ENCODE results near the gene VMP1.
A peak's percentile ranks its signal among the peaks of the same experiment; 100 is the strongest.
"Not testable (repeated sequence)": the region's sequence is repeated elsewhere in the genome, so short reads cannot be mapped to it uniquely, and the experiment has no call there.

VMP1 gene

DNA sequence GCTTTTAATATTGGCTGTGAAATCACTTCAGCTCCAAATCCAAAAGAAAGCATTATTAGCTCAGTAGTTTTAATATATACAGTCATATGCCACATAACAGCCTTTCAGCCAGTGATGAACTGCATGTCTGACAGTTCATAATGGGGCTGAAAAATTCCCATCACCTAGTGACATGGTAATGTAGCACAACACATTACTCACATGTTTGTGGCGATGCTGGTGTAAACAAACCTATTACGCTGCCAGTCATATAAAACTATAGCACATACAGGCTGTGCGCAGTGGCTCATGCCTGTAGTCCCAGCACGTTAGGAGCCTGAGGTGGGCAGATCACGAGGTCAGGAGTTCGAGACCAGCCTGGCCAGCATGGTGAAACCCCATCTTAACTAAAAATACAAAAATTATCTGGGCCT lies 93.1 kb downstream of the VMP1 start:
- Histone ChIP-seq H3K9me3 (no peaks in the 10 kb centered on the region), H3K27me3 (no peaks in the 10 kb centered on the region), H3K4me3 (ENCODE audit: low read depth in 1 of 2, low read length in 1 of 2) (no peak overlapping the region), H3K27ac (no peak overlapping the region), H3K36me3 (peaks cover 56% of the 10 kb centered on the region), H3K4me1 (ENCODE audit: control insufficient read depth in 1 of 2, insufficient read depth in 1 of 2, low read depth in 1 of 2, low read length in 1 of 2) (peaks cover 28% of the 10 kb centered on the region in 2 experiments)
- no peak for TF ChIP-seq CTCF (IDR thresholded peaks at IDR 0.05)

DNA sequence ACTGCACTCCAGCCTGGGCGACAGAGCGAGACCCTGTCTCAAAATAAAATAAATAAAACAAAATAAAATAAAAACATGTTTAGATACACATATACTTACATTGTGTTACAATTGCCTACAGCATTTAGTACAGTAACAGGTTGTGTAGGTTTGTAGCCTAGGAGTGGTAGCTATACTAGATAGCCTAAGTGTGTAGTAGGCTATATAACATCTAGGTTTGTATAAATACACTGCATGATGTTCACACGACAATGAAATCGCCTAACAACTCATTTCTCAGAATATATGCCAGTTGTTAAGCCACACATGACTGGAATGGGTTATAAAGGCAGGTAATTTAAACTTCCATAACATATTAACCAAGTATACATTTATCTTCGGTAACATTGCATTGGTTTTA lies 94.7 kb downstream of the VMP1 start:
- Histone ChIP-seq H3K4me3 (ENCODE audit: low read depth in 1 of 2, low read length in 1 of 2) (no peak overlapping the region), H3K27me3 (no peaks in the 10 kb centered on the region), H3K36me3 (peaks cover 41% of the 10 kb centered on the region), H3K27ac (peak overlapping the region; percentile 54), H3K9me3 (no peaks in the 10 kb centered on the region), H3K4me1 (ENCODE audit: control insufficient read depth in 1 of 2, insufficient read depth in 1 of 2, low read depth in 1 of 2, low read length in 1 of 2) (peaks cover 33 to 35% of the 10 kb centered on the region in 2 experiments)
- TF ChIP-seq CTCF (IDR thresholded peaks at IDR 0.05): no peak

- H3K4me1 ChIP-seq (ENCODE audit: control insufficient read depth in 1 of 2, insufficient read depth in 1 of 2, low read depth in 1 of 2, low read length in 1 of 2): peaks cover 33 to 35% of the 10 kb centered on the region in 2 experiments
- H3K9me3 ChIP-seq: no peaks in the 10 kb centered on the region
- H3K36me3 ChIP-seq: peaks cover 39% of the 10 kb centered on the region
- peak overlapping the region; percentile 13 to 37 for H3K4me3 ChIP-seq (ENCODE audit: low read depth in 1 of 2, low read length in 1 of 2)
- peak overlapping the region; percentile 82 for H3K27ac ChIP-seq
- no peaks in the 10 kb centered on the region for H3K27me3 ChIP-seq
- TF ChIP-seq CTCF (IDR thresholded peaks at IDR 0.05): no peak
Observed at GRCh38 chr17:59804901-59805465, 97.5 kb downstream of the VMP1 start.

- peaks cover 43% of the 10 kb centered on the region for H3K36me3 ChIP-seq
- peak overlapping the region; percentile 82 for H3K27ac ChIP-seq
- not testable (repeated sequence) for H3K27me3 ChIP-seq; H3K9me3 ChIP-seq; H3K4me3 ChIP-seq (ENCODE audit: low read depth in 1 of 2, low read length in 1 of 2)
- peaks cover 33 to 35% of the 10 kb centered on the region in 2 experiments for H3K4me1 ChIP-seq (ENCODE audit: control insufficient read depth in 1 of 2, insufficient read depth in 1 of 2, low read depth in 1 of 2, low read length in 1 of 2)
Observed at GRCh38 chr17:59806322-59806721, 98.9 kb downstream of the VMP1 start.

DNA sequence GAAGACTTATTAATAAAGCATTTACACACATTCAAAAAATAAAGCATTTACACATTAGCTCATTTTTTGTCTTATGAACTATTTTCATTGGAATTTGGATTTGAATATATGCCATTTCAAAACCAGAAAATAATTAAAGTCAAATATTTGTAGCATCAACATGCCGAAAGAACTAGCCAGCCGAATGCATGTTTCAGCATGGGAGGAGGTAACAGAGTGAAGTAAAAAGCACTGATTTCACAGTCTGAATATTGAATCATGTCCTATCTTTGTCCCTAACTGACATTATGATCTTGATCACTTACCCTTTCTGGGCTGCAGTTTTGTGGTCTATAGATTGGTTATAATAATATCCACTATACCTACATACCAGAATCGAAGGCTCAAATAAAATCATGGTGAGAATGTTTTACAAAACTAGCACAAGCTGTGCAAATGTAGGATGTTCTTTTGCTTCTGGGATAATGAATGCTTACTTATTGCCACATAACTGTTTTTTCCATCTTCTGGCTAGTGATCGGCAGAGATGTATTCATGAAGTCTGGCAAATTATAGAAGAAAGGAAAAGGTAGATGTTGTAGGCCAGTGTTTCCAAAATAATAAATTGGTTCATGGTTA lies 100.5 kb downstream of the VMP1 start:
- Histone ChIP-seq H3K36me3 (peaks cover 49% of the 10 kb centered on the region), H3K27me3 (no peaks in the 10 kb centered on the region), H3K9me3 (no peaks in the 10 kb centered on the region), H3K4me3 (ENCODE audit: low read depth in 1 of 2, low read length in 1 of 2) (no peak overlapping the region), H3K27ac (peak overlapping the region; percentile 37), H3K4me1 (ENCODE audit: control insufficient read depth in 1 of 2, insufficient read depth in 1 of 2, low read depth in 1 of 2, low read length in 1 of 2) (peaks cover 31 to 32% of the 10 kb centered on the region in 2 experiments)
- TF ChIP-seq CTCF (IDR thresholded peaks at IDR 0.05): no peak

DNA sequence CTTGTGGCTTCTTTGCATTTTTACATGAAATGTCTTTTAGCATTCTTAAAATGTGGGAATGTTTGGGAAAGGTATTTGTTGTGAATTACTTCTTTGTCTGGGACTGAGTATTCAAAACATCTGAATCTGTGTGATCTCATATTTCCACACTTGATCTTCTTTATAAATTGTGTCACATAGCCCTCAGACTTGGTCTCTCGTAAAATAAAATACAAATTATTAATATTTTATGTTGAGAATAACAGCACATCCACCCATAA lies 103.4 kb downstream of the VMP1 start:
- Histone ChIP-seq H3K4me1 (ENCODE audit: control insufficient read depth in 1 of 2, insufficient read depth in 1 of 2, low read depth in 1 of 2, low read length in 1 of 2) (peaks cover 2 to 4% of the 10 kb centered on the region in 2 experiments), H3K36me3 (peaks cover 78% of the 10 kb centered on the region), H3K27me3 (no peaks in the 10 kb centered on the region), H3K4me3 (ENCODE audit: low read depth in 1 of 2, low read length in 1 of 2) (no peak overlapping the region), H3K27ac (no peak overlapping the region), H3K9me3 (no peaks in the 10 kb centered on the region)
- TF ChIP-seq CTCF (IDR thresholded peaks at IDR 0.05): no peak
